Uterus (tissue), 4 donors: ENCODE data around the gene JAZF1. TPM values are rescaled to one million over a fixed set of nuclear protein-coding genes. Genes with fewer than 3 reads are reported as not detected.

Experiments
- DNase-seq, 2 donors: peaks; one replicate each; pipeline ENCODE4 v3.0.0-alpha.2; 2019 to 2020
- H3K27ac ChIP-seq, 2 donors: fragments of 200-600 bp; sonication (generic); 1 replicate in 1 of 2; 2 replicates in 1 of 2; pipeline ENCODE4 v1.5.1; 2016 to 2018
- H3K27me3 ChIP-seq, 2 donors: fragments of 200-600 bp; sonication (generic); one replicate each; pipeline ENCODE4 v1.5.1; 2018 to 2019; ENCODE audit warnings: control low read depth in 1 of 2
- H3K36me3 ChIP-seq, 2 donors: fragments of 200-600 bp; sonication (generic); one replicate each; pipeline ENCODE4 v1.5.1; 2019; ENCODE audit warnings: control low read depth in 1 of 2
- H3K4me1 ChIP-seq, 2 donors: fragments of 200-600 bp; sonication (generic); one replicate each; pipeline ENCODE4 v1.5.1; 2018 to 2019; ENCODE audit warnings: control low read depth in 1 of 2
- H3K4me3 ChIP-seq, 2 donors: fragments of 200-600 bp; sonication (generic); 1 replicate in 1 of 2; 2 replicates in 1 of 2; pipeline ENCODE4 v1.5.1; 2018 to 2019; ENCODE audit warnings: mild to moderate bottlenecking in 1 of 2
- H3K9me3 ChIP-seq, 2 donors: fragments of 200-600 bp; sonication (generic); one replicate each; pipeline ENCODE4 v1.5.1; 2019; ENCODE audit warnings: control low read depth in 1 of 2
- POLR2A ChIP-seq, 2 donors: fragments of 450-650 bp; IDR thresholded peaks; one replicate each; pipeline ENCODE4 v1.6.1; 2016; ENCODE audit warnings: antibody characterized with exemption in 2 of 2, mild to moderate bottlenecking in 1 of 2, moderate library complexity in 1 of 2
- intact Hi-C: fragments of 100-400 bp; cut with DNase I; formaldehyde crosslinking; loops from one replicate; pipeline ENCODE4 v1.15.1; 2023; ENCODE audit warnings: low total_unique reads
- total RNA-seq, 4 donors: library from RNA; depleted of rRNA in 3 of 4; stranded (reverse); fragments of >200 nt in 3 of 4; gene quantifications; one replicate each; pipeline versions ENCODE4 v1.1.0 to v1.2.4, GENCODE V29; 2014 to 2023
- TF ChIP-seq, protein P1 (sequence below), 4 experiments: fragments of 200-600 bp in 2 of 4; fragments of 450-650 bp in 2 of 4; sonication (generic) in 2 of 4; IDR thresholded peaks; one replicate each; pipeline ENCODE4 v1.5.1; 2016 to 2019; ENCODE audit warnings: antibody characterized with exemption in 4 of 4, mild to moderate bottlenecking in 2 of 4, moderate library complexity in 1 of 4
- donor health status: DM: yes; HTN: yes; CAD: no.

JAZF1 gene
- total RNA-seq, 4 donors from 2014 or later: 27.6 to 58.5 (median 34.4) TPM

GRCh38 chr7:27843584-27844305, 336.9 kb downstream of the JAZF1 start:
- no peak for DNase-seq
- Histone ChIP-seq H3K36me3 (no peaks in the 10 kb centered on the region), H3K9me3 (no peaks in the 10 kb centered on the region), H3K4me3 (no peak overlapping the region), H3K27ac (no peak overlapping the region), H3K27me3 (no peaks in the 10 kb centered on the region), H3K4me1 (no peaks in the 10 kb centered on the region)
- intact Hi-C loops: no loop called here
- TF ChIP-seq, protein P1, sequence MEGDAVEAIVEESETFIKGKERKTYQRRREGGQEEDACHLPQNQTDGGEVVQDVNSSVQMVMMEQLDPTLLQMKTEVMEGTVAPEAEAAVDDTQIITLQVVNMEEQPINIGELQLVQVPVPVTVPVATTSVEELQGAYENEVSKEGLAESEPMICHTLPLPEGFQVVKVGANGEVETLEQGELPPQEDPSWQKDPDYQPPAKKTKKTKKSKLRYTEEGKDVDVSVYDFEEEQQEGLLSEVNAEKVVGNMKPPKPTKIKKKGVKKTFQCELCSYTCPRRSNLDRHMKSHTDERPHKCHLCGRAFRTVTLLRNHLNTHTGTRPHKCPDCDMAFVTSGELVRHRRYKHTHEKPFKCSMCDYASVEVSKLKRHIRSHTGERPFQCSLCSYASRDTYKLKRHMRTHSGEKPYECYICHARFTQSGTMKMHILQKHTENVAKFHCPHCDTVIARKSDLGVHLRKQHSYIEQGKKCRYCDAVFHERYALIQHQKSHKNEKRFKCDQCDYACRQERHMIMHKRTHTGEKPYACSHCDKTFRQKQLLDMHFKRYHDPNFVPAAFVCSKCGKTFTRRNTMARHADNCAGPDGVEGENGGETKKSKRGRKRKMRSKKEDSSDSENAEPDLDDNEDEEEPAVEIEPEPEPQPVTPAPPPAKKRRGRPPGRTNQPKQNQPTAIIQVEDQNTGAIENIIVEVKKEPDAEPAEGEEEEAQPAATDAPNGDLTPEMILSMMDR (IDR thresholded peaks at IDR 0.05): no peak
- no peak for TF ChIP-seq POLR2A (IDR thresholded peaks at IDR 0.05)

- no peaks in the 10 kb centered on the region for H3K4me1 ChIP-seq
- H3K36me3 ChIP-seq: no peaks in the 10 kb centered on the region
- H3K4me3 ChIP-seq: no peak overlapping the region
- H3K27me3 ChIP-seq: no peaks in the 10 kb centered on the region
- H3K9me3 ChIP-seq: no peaks in the 10 kb centered on the region
- no peak for TF ChIP-seq POLR2A (IDR thresholded peaks at IDR 0.05)
- TF ChIP-seq, protein P1 (IDR thresholded peaks at IDR 0.05): no peak
- intact Hi-C loops: no loop called here
- no peak for DNase-seq
- H3K27ac ChIP-seq: no peak overlapping the region
These were observed 337.7 kb downstream of the JAZF1 start for GRCh38 chr7:27842851-27843250.

- Histone ChIP-seq H3K9me3 (no peaks in the 10 kb centered on the region), H3K36me3 (no peaks in the 10 kb centered on the region), H3K4me1 (no peaks in the 10 kb centered on the region), H3K27ac (no peak overlapping the region), H3K27me3 (no peaks in the 10 kb centered on the region), H3K4me3 (no peak overlapping the region)
- intact Hi-C loops: no loop called here
- TF ChIP-seq POLR2A (IDR thresholded peaks at IDR 0.05): no peak
- DNase-seq: no peak
These were observed 338.4 kb downstream of the JAZF1 start for GRCh38 chr7:27842094-27842692.

GRCh38 chr7:27840760-27841364, 339.7 kb downstream of the JAZF1 start:
- Histone ChIP-seq H3K27me3 (no peaks in the 10 kb centered on the region), H3K4me3 (no peak overlapping the region), H3K9me3 (no peaks in the 10 kb centered on the region), H3K36me3 (no peaks in the 10 kb centered on the region), H3K27ac (no peak overlapping the region), H3K4me1 (no peaks in the 10 kb centered on the region)
- no peak for TF ChIP-seq POLR2A (IDR thresholded peaks at IDR 0.05)
- TF ChIP-seq, protein P1 (IDR thresholded peaks at IDR 0.05): no peak
- intact Hi-C loops: no loop called here
- DNase-seq: no peak

- Histone ChIP-seq H3K36me3 (no peaks in the 10 kb centered on the region), H3K9me3 (no peaks in the 10 kb centered on the region), H3K27ac (no peak overlapping the region), H3K4me1 (no peaks in the 10 kb centered on the region), H3K4me3 (no peak overlapping the region), H3K27me3 (no peaks in the 10 kb centered on the region)
- no peak for DNase-seq
- intact Hi-C loops: no loop called here
- TF ChIP-seq, protein P1 (IDR thresholded peaks at IDR 0.05): no peak
These were observed 340.3 kb downstream of the JAZF1 start for GRCh38 chr7:27840313-27840712.
